ENCODE data around the gene SLC35A4.
"Not testable (repeated sequence)": the region's sequence is repeated elsewhere in the genome, so short reads cannot be mapped to it uniquely, and the experiment has no call there.

The SLC35A4 gene

DNA sequence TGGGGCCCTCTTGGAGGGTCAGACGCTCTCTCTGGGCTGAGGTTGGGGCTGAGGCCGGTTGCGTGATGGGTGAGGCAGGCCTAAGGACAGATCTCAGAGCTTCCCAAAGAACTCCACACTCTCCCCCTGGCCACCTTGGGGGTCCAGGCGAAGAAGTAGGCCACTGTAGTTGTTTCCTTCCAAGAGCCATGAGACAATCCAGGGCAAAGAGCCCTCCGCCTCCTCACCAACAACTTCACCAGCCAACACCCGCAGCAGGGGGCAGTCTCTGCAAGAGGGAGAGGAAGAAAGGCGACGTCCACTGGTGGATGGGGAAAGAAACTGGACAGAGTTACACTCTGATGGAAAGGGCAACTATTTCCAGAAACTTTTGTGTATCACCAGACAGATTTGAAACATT lies 10.7 kb downstream of the SLC35A4 start:
- TF ChIP-seq, protein P1, sequence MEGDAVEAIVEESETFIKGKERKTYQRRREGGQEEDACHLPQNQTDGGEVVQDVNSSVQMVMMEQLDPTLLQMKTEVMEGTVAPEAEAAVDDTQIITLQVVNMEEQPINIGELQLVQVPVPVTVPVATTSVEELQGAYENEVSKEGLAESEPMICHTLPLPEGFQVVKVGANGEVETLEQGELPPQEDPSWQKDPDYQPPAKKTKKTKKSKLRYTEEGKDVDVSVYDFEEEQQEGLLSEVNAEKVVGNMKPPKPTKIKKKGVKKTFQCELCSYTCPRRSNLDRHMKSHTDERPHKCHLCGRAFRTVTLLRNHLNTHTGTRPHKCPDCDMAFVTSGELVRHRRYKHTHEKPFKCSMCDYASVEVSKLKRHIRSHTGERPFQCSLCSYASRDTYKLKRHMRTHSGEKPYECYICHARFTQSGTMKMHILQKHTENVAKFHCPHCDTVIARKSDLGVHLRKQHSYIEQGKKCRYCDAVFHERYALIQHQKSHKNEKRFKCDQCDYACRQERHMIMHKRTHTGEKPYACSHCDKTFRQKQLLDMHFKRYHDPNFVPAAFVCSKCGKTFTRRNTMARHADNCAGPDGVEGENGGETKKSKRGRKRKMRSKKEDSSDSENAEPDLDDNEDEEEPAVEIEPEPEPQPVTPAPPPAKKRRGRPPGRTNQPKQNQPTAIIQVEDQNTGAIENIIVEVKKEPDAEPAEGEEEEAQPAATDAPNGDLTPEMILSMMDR (IDR thresholded peaks at IDR 0.05; ENCODE audit: extremely low read depth, insufficient read depth, missing control alignments) = no peak
- in situ Hi-C loops (cut with MboI; ENCODE audit: low pct_unique_long_range_greater_than_20kb, low sequenced_read_pairs, unreplicated experiment) = no loop called here
- DNase-seq (ENCODE audit: low spot score) = no peak

DNA sequence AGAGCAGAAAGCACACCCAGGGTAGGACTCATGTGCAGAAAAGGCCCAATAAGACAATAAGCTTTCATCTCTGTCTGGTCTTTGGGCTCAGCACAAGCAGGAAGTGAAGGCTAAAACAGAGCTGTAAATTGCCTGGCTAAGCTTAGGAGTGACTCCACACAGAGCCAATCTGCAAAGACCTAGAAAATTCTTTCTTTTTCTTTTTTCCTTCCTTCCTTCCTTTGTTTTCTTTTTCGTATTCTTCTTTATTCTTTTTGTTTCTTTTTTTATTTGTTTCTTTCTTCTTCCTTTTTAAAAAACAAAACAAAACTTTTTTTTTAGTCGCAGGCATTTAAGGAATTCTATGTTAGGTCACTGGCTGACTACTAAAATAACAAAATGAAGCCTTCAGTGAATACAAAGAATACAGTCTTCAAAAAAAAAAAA lies 12.2 kb downstream of the SLC35A4 start:
- TF ChIP-seq, protein P1 (IDR thresholded peaks at IDR 0.05; ENCODE audit: extremely low read depth, insufficient read depth, missing control alignments) = no peak
- no peak for DNase-seq (ENCODE audit: low spot score)
- in situ Hi-C loops (cut with MboI; ENCODE audit: low pct_unique_long_range_greater_than_20kb, low sequenced_read_pairs, unreplicated experiment) = no loop called here

DNA sequence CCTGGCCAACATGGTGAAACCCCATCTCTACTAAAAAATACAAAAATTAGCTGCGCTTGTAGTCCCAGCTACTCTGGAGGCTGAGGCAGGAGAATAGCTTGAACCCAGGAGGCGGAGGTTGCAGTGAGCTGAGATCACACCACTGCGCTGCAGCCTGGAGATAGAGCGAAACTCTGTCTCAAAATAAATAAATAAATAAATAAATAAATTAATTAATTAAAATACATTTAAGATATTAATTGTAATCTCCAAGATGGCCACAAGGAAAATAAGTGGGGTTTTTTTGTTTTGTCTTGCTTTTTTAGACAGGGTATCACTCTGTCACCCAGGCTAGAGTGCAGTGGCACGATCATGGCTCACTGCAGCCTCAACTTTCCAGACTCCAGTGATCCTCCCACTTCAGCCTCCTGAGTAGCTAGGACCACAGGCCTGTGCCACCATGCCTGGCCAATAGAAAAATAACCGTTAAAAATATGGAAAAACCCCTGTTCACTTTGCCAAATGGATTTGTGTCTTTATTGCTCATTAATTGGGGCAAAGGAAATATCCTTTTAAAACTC lies 14.6 kb downstream of the SLC35A4 start:
- in situ Hi-C loops (cut with MboI; ENCODE audit: low pct_unique_long_range_greater_than_20kb, low sequenced_read_pairs, unreplicated experiment); DNase-seq (ENCODE audit: low spot score): not testable (repeated sequence)

DNA sequence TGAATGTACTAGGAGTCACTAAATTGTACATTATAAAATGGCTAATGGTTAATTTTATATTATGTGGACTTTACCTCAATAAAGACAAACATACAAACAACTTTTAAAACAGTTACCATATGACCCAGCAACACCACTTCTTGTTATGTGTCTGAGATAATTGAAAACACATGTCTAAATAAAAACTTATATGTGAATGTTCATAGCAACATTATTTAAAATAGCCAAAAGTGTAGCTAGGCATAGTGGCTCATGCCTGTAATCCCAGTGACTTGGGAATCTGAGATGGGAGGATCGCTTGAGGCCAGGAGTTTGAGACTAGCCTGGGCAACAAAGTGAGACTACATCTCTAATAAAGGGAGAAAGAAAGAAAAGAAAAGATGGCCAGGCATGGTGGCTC lies 22.9 kb downstream of the SLC35A4 start:
- in situ Hi-C loops (cut with MboI; ENCODE audit: low pct_unique_long_range_greater_than_20kb, low sequenced_read_pairs, unreplicated experiment) = no loop called here
- no peak for DNase-seq (ENCODE audit: low spot score)
- TF ChIP-seq, protein P1 (IDR thresholded peaks at IDR 0.05; ENCODE audit: extremely low read depth, insufficient read depth, missing control alignments) = no peak

DNA sequence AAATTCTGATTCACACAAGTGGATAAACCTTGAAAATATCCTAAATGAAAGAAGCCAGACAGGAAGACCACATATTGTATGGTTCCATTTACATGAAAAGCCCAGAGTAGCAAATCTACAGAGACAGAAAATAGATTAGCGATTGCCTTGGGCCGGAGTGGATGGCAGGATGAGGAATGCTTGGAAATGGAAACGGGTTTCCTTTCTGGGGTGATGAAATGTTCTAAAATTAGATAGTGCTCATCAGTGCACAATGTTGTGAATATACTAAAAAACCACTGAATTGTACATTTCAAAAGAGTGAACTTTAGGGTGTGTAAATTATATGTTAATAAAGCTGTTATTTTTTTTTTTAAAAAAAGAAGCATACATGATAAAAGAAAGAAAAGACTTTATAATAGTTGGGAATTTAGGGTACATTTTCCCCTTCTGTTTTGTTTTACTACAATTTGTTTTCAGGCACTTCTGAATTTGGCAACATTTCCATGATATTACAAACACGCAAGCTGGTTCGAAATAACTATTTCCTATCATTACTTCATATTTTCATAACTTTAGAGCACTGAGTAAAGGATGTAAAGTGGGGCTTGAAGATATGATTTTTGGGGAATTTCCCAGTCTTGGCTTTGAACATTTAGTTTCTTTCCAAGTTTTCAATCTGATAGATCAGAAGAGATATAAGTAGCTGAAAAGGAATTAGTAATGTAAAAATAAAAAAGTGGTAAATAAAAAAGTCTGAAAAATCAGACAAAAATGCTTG lies 23.9 kb downstream of the SLC35A4 start:
- TF ChIP-seq, protein P1 (IDR thresholded peaks at IDR 0.05; ENCODE audit: extremely low read depth, insufficient read depth, missing control alignments) = no peak
- in situ Hi-C loops (cut with MboI; ENCODE audit: low pct_unique_long_range_greater_than_20kb, low sequenced_read_pairs, unreplicated experiment) = no loop called here
- no peak for DNase-seq (ENCODE audit: low spot score)

DNA sequence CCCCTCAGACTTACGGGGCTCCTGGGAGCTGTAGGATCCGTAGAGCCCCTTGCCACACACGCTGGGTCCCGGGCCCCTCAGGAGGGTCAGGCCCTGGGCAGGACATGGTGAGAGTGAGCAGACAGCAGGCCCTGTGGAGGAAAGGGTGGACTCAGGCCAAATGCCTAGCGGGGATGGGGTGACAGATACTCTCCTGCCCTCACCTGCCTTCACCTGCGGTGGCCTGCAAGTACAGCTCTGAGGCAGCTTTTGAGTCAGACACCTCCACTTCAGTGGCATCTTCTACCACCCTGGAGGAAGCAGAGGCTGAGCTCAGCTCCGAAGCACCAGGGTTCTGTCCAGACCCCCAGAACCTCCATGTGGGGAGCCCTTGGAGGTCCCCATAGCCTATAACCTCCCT lies 26.2 kb downstream of the SLC35A4 start:
- in situ Hi-C loops (cut with MboI; ENCODE audit: low pct_unique_long_range_greater_than_20kb, low sequenced_read_pairs, unreplicated experiment) = no loop called here
- TF ChIP-seq, protein P1 (IDR thresholded peaks at IDR 0.05; ENCODE audit: extremely low read depth, insufficient read depth, missing control alignments) = no peak
- DNase-seq (ENCODE audit: low spot score) = no peak

DNA sequence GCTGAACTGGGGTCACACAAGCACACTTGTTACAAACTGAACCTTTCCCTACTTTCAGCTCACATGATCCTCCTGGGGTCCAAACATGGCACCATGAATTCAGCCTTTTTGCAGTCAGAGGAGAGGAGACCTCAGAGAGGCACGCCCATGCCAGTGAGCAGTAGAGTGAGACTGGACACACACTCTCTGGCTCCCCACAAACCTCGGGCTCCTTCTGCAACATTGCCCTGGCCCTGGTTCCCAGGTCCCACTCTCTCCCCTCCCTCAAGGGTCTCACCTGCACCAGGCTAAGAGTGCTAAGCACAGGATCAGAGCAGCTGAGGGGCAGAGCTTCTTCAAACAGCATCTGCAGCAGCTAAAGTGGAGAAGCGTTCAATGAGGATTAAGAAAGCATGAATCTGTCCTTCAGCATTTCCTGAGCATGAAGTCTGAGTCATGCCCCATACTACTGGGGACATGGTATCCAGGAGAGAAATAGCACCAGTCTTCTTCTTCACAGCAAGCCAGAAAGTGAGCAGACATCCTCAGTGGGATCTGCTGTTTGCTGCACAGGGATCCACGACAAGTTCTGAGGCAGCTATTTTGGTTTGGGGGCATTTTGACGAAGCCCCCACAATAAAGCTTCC lies 27.2 kb downstream of the SLC35A4 start:
- DNase-seq (ENCODE audit: low spot score) = no peak
- TF ChIP-seq, protein P1 (IDR thresholded peaks at IDR 0.05; ENCODE audit: extremely low read depth, insufficient read depth, missing control alignments) = no peak
- in situ Hi-C loops (cut with MboI; ENCODE audit: low pct_unique_long_range_greater_than_20kb, low sequenced_read_pairs, unreplicated experiment) = no loop called here

DNA sequence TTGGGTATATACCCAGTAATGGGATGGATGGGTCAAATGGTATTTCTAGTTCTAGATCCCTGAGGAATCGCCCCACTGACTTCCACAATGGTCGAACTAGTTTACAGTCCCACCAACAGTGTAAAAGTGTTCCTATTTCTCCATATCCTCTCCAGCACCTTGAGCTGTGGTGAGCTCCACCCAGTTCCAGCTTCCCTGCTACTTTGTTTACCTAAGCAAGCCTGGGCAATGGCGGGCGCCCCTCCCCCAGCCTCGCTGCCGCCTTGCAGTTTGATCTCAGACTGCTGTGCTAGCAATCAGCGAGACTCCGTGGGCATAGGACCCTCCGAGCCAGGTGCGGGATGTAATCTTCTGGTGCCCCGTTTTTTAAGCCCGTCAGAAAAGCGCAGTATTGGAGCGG lies 28.4 kb downstream of the SLC35A4 start:
- DNase-seq (ENCODE audit: low spot score); in situ Hi-C loops (cut with MboI; ENCODE audit: low pct_unique_long_range_greater_than_20kb, low sequenced_read_pairs, unreplicated experiment): not testable (repeated sequence)

Measured in GM13977 (cell line).